ENCODE data around the gene RETREG3.
"Not testable (repeated sequence)": the region's sequence is repeated elsewhere in the genome, so short reads cannot be mapped to it uniquely, and the experiment has no call there.

DNA sequence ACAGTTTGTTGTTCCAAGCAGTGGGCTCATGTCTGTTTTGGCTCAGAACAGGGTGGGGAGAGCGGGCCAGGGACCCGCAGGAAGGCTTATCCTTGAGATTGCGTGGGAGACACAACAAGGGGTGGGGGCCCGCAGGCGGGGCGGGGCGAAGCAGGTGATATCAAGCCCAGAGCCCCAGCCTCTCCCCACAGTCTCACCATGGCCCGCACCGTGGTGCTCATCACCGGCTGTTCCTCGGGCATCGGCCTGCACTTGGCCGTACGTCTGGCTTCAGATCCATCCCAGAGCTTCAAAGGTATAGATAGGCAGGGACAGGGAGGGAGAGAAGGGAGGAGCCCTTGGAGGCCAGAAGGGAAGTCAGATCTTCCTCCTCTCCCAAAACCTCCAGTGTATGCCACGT is 56.4 kb downstream of the RETREG3 start, which contains the start of gene HSD17B1:
- not testable (repeated sequence) for TF ChIP-seq JUNB (IDR thresholded peaks at IDR 0.05); CHD2 (IDR thresholded peaks at IDR 0.05; ENCODE audit: low read length, partially characterized antibody); EP300 (IDR thresholded peaks at IDR 0.05); POLR2A (IDR thresholded peaks at IDR 0.05; ENCODE audit: low read length)
- TF ChIP-seq, protein P1, sequence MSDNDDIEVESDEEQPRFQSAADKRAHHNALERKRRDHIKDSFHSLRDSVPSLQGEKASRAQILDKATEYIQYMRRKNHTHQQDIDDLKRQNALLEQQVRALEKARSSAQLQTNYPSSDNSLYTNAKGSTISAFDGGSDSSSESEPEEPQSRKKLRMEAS (IDR thresholded peaks at IDR 0.05), result not testable (repeated sequence)
- TF ChIP-seq, protein P2, sequence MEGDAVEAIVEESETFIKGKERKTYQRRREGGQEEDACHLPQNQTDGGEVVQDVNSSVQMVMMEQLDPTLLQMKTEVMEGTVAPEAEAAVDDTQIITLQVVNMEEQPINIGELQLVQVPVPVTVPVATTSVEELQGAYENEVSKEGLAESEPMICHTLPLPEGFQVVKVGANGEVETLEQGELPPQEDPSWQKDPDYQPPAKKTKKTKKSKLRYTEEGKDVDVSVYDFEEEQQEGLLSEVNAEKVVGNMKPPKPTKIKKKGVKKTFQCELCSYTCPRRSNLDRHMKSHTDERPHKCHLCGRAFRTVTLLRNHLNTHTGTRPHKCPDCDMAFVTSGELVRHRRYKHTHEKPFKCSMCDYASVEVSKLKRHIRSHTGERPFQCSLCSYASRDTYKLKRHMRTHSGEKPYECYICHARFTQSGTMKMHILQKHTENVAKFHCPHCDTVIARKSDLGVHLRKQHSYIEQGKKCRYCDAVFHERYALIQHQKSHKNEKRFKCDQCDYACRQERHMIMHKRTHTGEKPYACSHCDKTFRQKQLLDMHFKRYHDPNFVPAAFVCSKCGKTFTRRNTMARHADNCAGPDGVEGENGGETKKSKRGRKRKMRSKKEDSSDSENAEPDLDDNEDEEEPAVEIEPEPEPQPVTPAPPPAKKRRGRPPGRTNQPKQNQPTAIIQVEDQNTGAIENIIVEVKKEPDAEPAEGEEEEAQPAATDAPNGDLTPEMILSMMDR (IDR thresholded peaks at IDR 0.05), result not testable (repeated sequence)
- TF ChIP-seq, protein P3, sequence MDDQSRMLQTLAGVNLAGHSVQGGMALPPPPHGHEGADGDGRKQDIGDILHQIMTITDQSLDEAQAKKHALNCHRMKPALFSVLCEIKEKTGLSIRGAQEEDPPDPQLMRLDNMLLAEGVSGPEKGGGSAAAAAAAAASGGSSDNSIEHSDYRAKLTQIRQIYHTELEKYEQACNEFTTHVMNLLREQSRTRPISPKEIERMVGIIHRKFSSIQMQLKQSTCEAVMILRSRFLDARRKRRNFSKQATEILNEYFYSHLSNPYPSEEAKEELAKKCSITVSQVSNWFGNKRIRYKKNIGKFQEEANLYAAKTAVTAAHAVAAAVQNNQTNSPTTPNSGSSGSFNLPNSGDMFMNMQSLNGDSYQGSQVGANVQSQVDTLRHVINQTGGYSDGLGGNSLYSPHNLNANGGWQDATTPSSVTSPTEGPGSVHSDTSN (IDR thresholded peaks at IDR 0.05), result not testable (repeated sequence)
